Measurements from ENCODE around the gene HBB.

- TF ChIP-seq CTCF (IDR thresholded peaks at IDR 0.05) (no peak), POLR2A (IDR thresholded peaks at IDR 0.05) (no peak)
These were observed 13.6 kb upstream of the HBB start for GRCh38 chr11:5240458-5240857.
